Tibial artery (tissue), 4 donors: ENCODE results near the gene RIPOR3.
"Not testable (repeated sequence)": the region's sequence is repeated elsewhere in the genome, so short reads cannot be mapped to it uniquely, and the experiment has no call there.

Experiments
- DNase-seq, 2 donors: peaks; one replicate each; pipeline ENCODE4 v3.0.0-alpha.2; 2019
- H3K27ac ChIP-seq, 2 donors: fragments of 200-600 bp; sonication (generic) in 1 of 2; 1 replicate in 1 of 2; 2 replicates in 1 of 2; pipeline ENCODE4 v1.5.1; 2018 to 2019; ENCODE audit warnings: mild to moderate bottlenecking in 1 of 2
- H3K27me3 ChIP-seq, 2 donors: fragments of 200-600 bp; sonication (generic) in 1 of 2; one replicate each; pipeline versions ENCODE4 v1.5.1 to v1.6.0; 2016 to 2019
- H3K36me3 ChIP-seq, 3 donors: fragments of 200-600 bp; sonication (generic) in 2 of 3; one replicate each; pipeline ENCODE4 v1.5.1; 2016 to 2019; ENCODE audit warnings: mild to moderate bottlenecking in 2 of 3
- H3K4me1 ChIP-seq, 4 donors: fragments of 200-600 bp; sonication (generic) in 2 of 4; 1 replicate in 3 of 4; 2 replicates in 1 of 4; pipeline ENCODE4 v1.5.1; 2016 to 2019
- H3K4me3 ChIP-seq, 2 donors: fragments of 200-600 bp; sonication (generic) in 1 of 2; 1 replicate in 1 of 2; 2 replicates in 1 of 2; pipeline ENCODE4 v1.5.1; 2018 to 2019; ENCODE audit warnings: mild to moderate bottlenecking in 2 of 2
- H3K9me3 ChIP-seq, 3 donors: fragments of 200-600 bp; sonication (generic) in 1 of 3; one replicate each; pipeline ENCODE4 v1.5.1; 2016 to 2019
- intact Hi-C: fragments of 100-400 bp; cut with DNase I; formaldehyde crosslinking; loops from one replicate; pipeline ENCODE4 v1.15.0; 2023; ENCODE audit warnings: low total_unique reads
- TF ChIP-seq, protein P1 (sequence below), 2 experiments: fragments of 200-600 bp in 1 of 2; fragments of 450-650 bp in 1 of 2; IDR thresholded peaks; one replicate each; pipeline ENCODE4 v1.5.1; 2017 to 2019; ENCODE audit warnings: antibody characterized with exemption in 2 of 2, mild to moderate bottlenecking in 1 of 2, moderate library complexity in 1 of 2

Gene RIPOR3

DNA sequence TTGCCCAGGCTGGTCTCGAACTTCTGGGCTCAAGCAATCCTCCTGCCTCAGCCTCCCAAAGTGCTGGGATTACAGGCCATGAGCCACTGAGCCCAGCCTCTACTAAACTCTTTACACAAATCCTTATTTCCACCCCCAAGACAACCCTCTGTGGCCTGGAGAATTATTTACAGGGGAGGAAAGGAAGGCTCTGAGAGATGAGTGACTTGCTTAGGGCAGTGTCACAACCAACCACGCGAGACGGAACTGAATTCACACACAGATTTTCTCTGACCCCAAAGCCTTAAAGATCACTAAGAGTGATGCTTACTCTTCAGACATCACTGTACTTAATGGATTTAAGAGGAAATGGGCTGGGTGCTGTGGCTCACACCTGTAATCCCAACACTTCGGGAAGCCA, 86.2 kb downstream of the RIPOR3 start:
- no peaks in the 10 kb centered on the region for H3K9me3 ChIP-seq
- H3K27me3 ChIP-seq, result peaks cover 0 to 17% of the 10 kb centered on the region in 2 donors
- no peak for DNase-seq
- intact Hi-C loops, result no loop called here
- H3K4me3 ChIP-seq, result no peak overlapping the region
- no peaks in the 10 kb centered on the region for H3K36me3 ChIP-seq
- TF ChIP-seq, protein P1, sequence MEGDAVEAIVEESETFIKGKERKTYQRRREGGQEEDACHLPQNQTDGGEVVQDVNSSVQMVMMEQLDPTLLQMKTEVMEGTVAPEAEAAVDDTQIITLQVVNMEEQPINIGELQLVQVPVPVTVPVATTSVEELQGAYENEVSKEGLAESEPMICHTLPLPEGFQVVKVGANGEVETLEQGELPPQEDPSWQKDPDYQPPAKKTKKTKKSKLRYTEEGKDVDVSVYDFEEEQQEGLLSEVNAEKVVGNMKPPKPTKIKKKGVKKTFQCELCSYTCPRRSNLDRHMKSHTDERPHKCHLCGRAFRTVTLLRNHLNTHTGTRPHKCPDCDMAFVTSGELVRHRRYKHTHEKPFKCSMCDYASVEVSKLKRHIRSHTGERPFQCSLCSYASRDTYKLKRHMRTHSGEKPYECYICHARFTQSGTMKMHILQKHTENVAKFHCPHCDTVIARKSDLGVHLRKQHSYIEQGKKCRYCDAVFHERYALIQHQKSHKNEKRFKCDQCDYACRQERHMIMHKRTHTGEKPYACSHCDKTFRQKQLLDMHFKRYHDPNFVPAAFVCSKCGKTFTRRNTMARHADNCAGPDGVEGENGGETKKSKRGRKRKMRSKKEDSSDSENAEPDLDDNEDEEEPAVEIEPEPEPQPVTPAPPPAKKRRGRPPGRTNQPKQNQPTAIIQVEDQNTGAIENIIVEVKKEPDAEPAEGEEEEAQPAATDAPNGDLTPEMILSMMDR (IDR thresholded peaks at IDR 0.05), result no peak
- H3K4me1 ChIP-seq, result no peaks in the 10 kb centered on the region
- no peak overlapping the region for H3K27ac ChIP-seq

DNA sequence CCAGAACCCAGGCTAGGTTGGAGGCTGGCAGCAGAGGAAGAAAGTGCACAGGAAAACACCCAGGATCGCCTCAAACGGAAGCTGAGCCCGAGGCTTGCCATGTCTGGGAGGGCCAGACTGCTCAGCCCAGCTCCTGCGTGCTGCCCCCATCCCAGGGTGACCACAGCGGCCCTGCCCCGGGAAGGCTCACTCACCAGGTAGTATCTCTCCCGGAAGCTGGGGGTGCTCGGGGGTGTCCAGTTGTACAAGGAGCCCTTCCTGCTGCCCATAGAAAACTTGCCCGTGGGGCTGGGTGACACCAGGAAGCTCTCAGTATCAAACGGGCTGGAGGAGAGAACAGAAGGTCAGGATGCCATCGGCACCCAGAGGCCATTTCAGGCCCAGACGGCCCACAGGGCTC, 86.9 kb downstream of the RIPOR3 start:
- Histone ChIP-seq H3K9me3 (no peaks in the 10 kb centered on the region), H3K36me3 (no peaks in the 10 kb centered on the region), H3K4me3 (no peak overlapping the region), H3K27ac (no peak overlapping the region), H3K27me3 (peaks cover 0 to 18% of the 10 kb centered on the region in 2 donors), H3K4me1 (no peaks in the 10 kb centered on the region)
- TF ChIP-seq, protein P1 (IDR thresholded peaks at IDR 0.05), result no peak
- no peak for DNase-seq
- intact Hi-C loops, result no loop called here

DNA sequence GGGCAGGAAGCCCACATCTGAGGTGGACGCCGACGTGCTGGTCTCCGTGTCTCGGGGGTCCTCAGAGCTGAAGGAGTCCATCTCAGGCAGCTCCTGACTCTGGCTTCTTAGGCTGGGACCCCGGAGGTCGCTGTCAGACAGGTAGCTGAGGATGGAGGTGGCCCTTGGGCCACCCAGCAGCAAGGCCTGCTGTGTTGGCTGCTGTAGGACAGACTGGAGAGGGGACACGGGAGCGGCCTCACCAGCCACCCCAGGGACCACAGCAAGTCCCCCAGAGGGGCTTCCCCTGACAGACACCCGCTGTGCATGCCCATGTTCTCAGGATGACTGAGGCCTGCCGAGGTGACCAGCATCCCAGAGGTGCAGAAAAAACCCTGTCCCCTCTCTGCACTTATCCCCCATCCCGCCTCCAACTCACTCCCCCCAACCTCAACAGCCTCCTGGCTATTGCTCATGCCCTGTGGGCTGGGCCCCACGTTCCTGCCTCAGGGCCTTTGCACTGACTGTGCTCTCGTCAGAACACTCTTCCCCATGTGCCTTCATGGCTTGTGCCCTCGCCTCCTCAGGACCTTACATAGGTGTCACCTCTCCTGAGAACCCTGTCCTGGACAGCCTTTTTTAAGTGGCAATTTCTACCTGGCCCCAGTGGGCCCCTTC, 88.8 kb downstream of the RIPOR3 start:
- DNase-seq, result no peak
- Histone ChIP-seq H3K36me3 (no peaks in the 10 kb centered on the region), H3K27ac (no peak overlapping the region), H3K4me3 (no peak overlapping the region), H3K4me1 (no peaks in the 10 kb centered on the region), H3K9me3 (no peaks in the 10 kb centered on the region), H3K27me3 (peaks cover 0 to 28% of the 10 kb centered on the region in 2 donors)
- TF ChIP-seq, protein P1 (IDR thresholded peaks at IDR 0.05), result no peak
- intact Hi-C loops, result no loop called here

- no peak for DNase-seq
- Histone ChIP-seq H3K27me3 (peaks cover 0 to 35% of the 10 kb centered on the region in 2 donors), H3K9me3 (no peaks in the 10 kb centered on the region), H3K4me3 (no peak overlapping the region), H3K4me1 (no peaks in the 10 kb centered on the region), H3K36me3 (no peaks in the 10 kb centered on the region), H3K27ac (no peak overlapping the region)
- TF ChIP-seq, protein P1 (IDR thresholded peaks at IDR 0.05), result no peak
- intact Hi-C loops, result no loop called here
Observed at GRCh38 chr20:50601511-50602431, 89.6 kb downstream of the RIPOR3 start.

- DNase-seq, result no peak
- Histone ChIP-seq H3K9me3 (no peaks in the 10 kb centered on the region), H3K4me1 (peaks cover 0 to 8% (median 0%) of the 10 kb centered on the region in 4 donors), H3K27me3 (peaks cover 0 to 48% of the 10 kb centered on the region in 2 donors), H3K36me3 (no peaks in the 10 kb centered on the region), H3K4me3 (no peak overlapping the region), H3K27ac (no peak overlapping the region)
- intact Hi-C loops, result no loop called here
- TF ChIP-seq, protein P1 (IDR thresholded peaks at IDR 0.05), result no peak
Observed at GRCh38 chr20:50600281-50600895, 91.0 kb downstream of the RIPOR3 start.

DNA sequence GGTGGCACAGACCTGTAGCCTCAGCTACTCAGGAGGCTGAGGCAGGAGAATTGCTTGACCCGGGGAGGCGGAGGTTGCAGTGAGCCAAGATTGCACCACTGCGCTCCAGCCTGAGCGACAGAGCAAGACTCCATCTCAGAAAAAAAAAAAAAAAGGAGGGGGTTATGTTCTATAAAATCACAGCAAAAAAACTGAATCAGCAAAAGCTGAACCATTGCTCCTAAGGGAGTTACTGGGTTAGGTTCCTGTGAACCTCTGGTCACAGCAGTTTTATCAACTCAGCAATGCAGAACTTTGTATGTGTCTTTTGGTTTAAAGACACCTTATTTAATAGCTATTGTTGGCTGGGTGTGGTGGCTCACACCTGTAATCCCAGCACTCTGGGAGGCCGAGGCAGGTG, 92.6 kb downstream of the RIPOR3 start:
- H3K9me3 ChIP-seq, H3K4me3 ChIP-seq: not testable (repeated sequence)

More for the DNA sequence above, 92.6 kb downstream of the RIPOR3 start:
- intact Hi-C loops, DNase-seq, H3K36me3 ChIP-seq, H3K27ac ChIP-seq, H3K4me1 ChIP-seq: not testable (repeated sequence)
- peaks cover 0 to 59% of the 10 kb centered on the region in 2 donors for H3K27me3 ChIP-seq
